Lower lobe of right lung (tissue), 2 donors: ENCODE data around the gene SERPINB8. TPM values are rescaled to one million over a fixed set of nuclear protein-coding genes. Genes with fewer than 3 reads are reported as not detected.

Experiments used
- ATAC-seq, 2 donors: fragments of 200-7000 bp; cut with Tn5 transposase; one replicate each; pipeline ENCODE4 v1.9.1; 2020 to 2022; ENCODE audit warnings: mild to moderate bottlenecking in 2 of 2, moderate library complexity in 2 of 2
- DNase-seq: peaks from one replicate; pipeline ENCODE4 v3.0.0-alpha.2; 2020
- H3K27ac ChIP-seq: fragments of 200-600 bp; one replicate; pipeline ENCODE4 v1.8.0; 2022
- H3K27me3 ChIP-seq: fragments of 200-600 bp; one replicate; pipeline ENCODE4 v1.8.0; 2022; ENCODE audit warnings: low read depth
- H3K36me3 ChIP-seq: fragments of 200-600 bp; one replicate; pipeline ENCODE4 v1.8.0; 2022; ENCODE audit warnings: mild to moderate bottlenecking
- H3K4me1 ChIP-seq: fragments of 200-600 bp; one replicate; pipeline ENCODE4 v1.8.0; 2022
- H3K4me3 ChIP-seq: fragments of 200-600 bp; one replicate; pipeline ENCODE4 v1.8.0; 2022; ENCODE audit warnings: mild to moderate bottlenecking
- H3K9me3 ChIP-seq: fragments of 200-600 bp; one replicate; pipeline ENCODE4 v1.8.0; 2022
- intact Hi-C: fragments of 100-400 bp; cut with DNase I; formaldehyde crosslinking; loops from one replicate; pipeline ENCODE4 v1.11.0; 2022
- total RNA-seq: library from RNA; stranded (reverse); fragmentation: NEBNext Ultra II Directional; extraction: Animal tissue kit (Norgen Biotek cat#: 25700); gene quantifications from one replicate; pipeline ENCODE4 v1.2.1, GENCODE V29; 2021
- TF ChIP-seq, protein P1 (sequence below): fragments of 200-600 bp; IDR thresholded peaks from one replicate; pipeline ENCODE4 v1.8.0; 2022; ENCODE audit warnings: antibody characterized with exemption, mild to moderate bottlenecking
- donor health status: DM: no; HTN: yes; CAD: no; lungs with severe emphysema.

Gene SERPINB8
- total RNA-seq, 1 donor from 2014 or later = 15.4 TPM

DNA sequence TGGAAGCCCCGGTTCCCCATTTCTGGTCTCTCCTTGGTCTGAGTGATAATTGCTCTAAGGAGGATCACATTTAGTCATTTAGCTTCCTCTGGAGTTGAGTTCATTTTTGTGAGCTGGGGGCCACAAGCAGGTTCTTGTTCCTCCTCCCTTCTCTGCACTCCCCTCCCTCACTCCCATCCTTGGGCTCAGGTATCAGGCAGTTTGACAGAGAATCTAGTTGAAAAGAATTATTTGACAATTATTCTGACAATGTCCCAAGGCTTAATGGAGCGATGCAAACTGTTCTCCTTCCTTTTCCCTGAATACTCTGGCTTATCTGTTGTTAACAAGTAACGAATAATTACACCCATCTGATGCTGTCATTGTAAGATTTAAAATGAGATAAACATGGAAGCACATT, 61.5 kb downstream of the SERPINB8 start:
- H3K36me3 ChIP-seq = no peaks in the 10 kb centered on the region
- H3K27me3 ChIP-seq = no peaks in the 10 kb centered on the region
- ATAC-seq (no peak), DNase-seq (no peak)
- no peaks in the 10 kb centered on the region for H3K4me1 ChIP-seq
- no peak overlapping the region for H3K4me3 ChIP-seq
- no peak overlapping the region for H3K27ac ChIP-seq
- H3K9me3 ChIP-seq = no peaks in the 10 kb centered on the region
- intact Hi-C loops = no loop called here
- TF ChIP-seq, protein P1, sequence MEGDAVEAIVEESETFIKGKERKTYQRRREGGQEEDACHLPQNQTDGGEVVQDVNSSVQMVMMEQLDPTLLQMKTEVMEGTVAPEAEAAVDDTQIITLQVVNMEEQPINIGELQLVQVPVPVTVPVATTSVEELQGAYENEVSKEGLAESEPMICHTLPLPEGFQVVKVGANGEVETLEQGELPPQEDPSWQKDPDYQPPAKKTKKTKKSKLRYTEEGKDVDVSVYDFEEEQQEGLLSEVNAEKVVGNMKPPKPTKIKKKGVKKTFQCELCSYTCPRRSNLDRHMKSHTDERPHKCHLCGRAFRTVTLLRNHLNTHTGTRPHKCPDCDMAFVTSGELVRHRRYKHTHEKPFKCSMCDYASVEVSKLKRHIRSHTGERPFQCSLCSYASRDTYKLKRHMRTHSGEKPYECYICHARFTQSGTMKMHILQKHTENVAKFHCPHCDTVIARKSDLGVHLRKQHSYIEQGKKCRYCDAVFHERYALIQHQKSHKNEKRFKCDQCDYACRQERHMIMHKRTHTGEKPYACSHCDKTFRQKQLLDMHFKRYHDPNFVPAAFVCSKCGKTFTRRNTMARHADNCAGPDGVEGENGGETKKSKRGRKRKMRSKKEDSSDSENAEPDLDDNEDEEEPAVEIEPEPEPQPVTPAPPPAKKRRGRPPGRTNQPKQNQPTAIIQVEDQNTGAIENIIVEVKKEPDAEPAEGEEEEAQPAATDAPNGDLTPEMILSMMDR = no peak

GRCh38 chr18:64032312-64032711, 62.4 kb downstream of the SERPINB8 start:
- intact Hi-C loops = no loop called here
- TF ChIP-seq, protein P1 = no peak
- no peaks in the 10 kb centered on the region for H3K27me3 ChIP-seq
- no peak overlapping the region for H3K27ac ChIP-seq
- ATAC-seq (no peak), DNase-seq (no peak)
- no peak overlapping the region for H3K4me3 ChIP-seq
- no peaks in the 10 kb centered on the region for H3K36me3 ChIP-seq
- no peaks in the 10 kb centered on the region for H3K4me1 ChIP-seq
- H3K9me3 ChIP-seq = no peaks in the 10 kb centered on the region

- DNase-seq (no peak), ATAC-seq (no peak)
- H3K4me1 ChIP-seq = no peaks in the 10 kb centered on the region
- no peaks in the 10 kb centered on the region for H3K27me3 ChIP-seq
- TF ChIP-seq, protein P1 = peak; percentile 52
- no peak overlapping the region for H3K4me3 ChIP-seq
- no peaks in the 10 kb centered on the region for H3K36me3 ChIP-seq
- no peak overlapping the region for H3K27ac ChIP-seq
- no peaks in the 10 kb centered on the region for H3K9me3 ChIP-seq
- intact Hi-C loops = no loop called here
Observed at GRCh38 chr18:64037812-64038414, 68.0 kb downstream of the SERPINB8 start.

Other genes starting within 250 kb of the SERPINB8 start
- gene SERPINB7, start 194.7 kb upstream of the SERPINB8 start, total RNA-seq = not detected
- gene SERPINB2, start 82.4 kb upstream of the SERPINB8 start, total RNA-seq = not detected
- gene SERPINB10, start 62.1 kb upstream of the SERPINB8 start, total RNA-seq = not detected
- gene HMSD, start 20.8 kb upstream of the SERPINB8 start, total RNA-seq = 1.6 TPM
- not detected for gene LINC00305, start 179.0 kb downstream of the SERPINB8 start, total RNA-seq